GM18519 (cell line): ENCODE results near the gene PDK4.

Source experiments
- ATAC-seq: cut with Tn5 transposase; IDR thresholded peaks from one replicate; pipeline ENCODE4 v1.9.1; 2021; ENCODE audit warnings: mild to moderate bottlenecking, moderate library complexity; ENCODE audit not compliant: unreplicated experiment, low FRiP score

Gene PDK4

GRCh38 chr7:95596198-95597063, at the start of gene PDK4:
Gene PDK4, minus strand, starts transcription at chr7:95596516. Its CDS starts 223 bp downstream, at chr7:95596293.
- no peak for ATAC-seq

- ATAC-seq, result no peak
Observed at GRCh38 chr7:95642173-95642572, 45.9 kb upstream of the PDK4 start.

- ATAC-seq, result no peak
Observed at GRCh38 chr7:95636140-95636940, 40.0 kb upstream of the PDK4 start.

GRCh38 chr7:95632609-95633008, 36.3 kb upstream of the PDK4 start:
- no peak for ATAC-seq

- no peak for ATAC-seq
Observed at GRCh38 chr7:95631527-95631926, 35.2 kb upstream of the PDK4 start.

- ATAC-seq, result no peak
Observed at GRCh38 chr7:95630702-95631458, 34.6 kb upstream of the PDK4 start.

GRCh38 chr7:95628831-95629439, 32.6 kb upstream of the PDK4 start:
- ATAC-seq, result no peak

GRCh38 chr7:95623788-95624187, 27.5 kb upstream of the PDK4 start:
- no peak for ATAC-seq

- ATAC-seq, result no peak
Observed at GRCh38 chr7:95622859-95623258, 26.5 kb upstream of the PDK4 start.

GRCh38 chr7:95622001-95622549, 25.8 kb upstream of the PDK4 start:
- no peak for ATAC-seq

- no peak for ATAC-seq
Observed at GRCh38 chr7:95621404-95621803, 25.1 kb upstream of the PDK4 start.

- no peak for ATAC-seq
Observed at GRCh38 chr7:95620631-95621030, 24.3 kb upstream of the PDK4 start.

- no peak for ATAC-seq
Observed at GRCh38 chr7:95619921-95620320, 23.6 kb upstream of the PDK4 start.

GRCh38 chr7:95619517-95619916, 23.2 kb upstream of the PDK4 start:
- no peak for ATAC-seq

GRCh38 chr7:95614442-95614940, 18.2 kb upstream of the PDK4 start:
- ATAC-seq, result no peak

- no peak for ATAC-seq
Observed at GRCh38 chr7:95611224-95611623, 14.9 kb upstream of the PDK4 start.

- no peak for ATAC-seq
Observed at GRCh38 chr7:95609277-95609971, 13.1 kb upstream of the PDK4 start.

- ATAC-seq, result peak; percentile 98
Observed at GRCh38 chr7:95608359-95609173, 12.2 kb upstream of the PDK4 start.

- ATAC-seq, result no peak
Observed at GRCh38 chr7:95607561-95607960, 11.2 kb upstream of the PDK4 start.
